ENCODE measurements around the gene XDH.

The XDH gene

DNA sequence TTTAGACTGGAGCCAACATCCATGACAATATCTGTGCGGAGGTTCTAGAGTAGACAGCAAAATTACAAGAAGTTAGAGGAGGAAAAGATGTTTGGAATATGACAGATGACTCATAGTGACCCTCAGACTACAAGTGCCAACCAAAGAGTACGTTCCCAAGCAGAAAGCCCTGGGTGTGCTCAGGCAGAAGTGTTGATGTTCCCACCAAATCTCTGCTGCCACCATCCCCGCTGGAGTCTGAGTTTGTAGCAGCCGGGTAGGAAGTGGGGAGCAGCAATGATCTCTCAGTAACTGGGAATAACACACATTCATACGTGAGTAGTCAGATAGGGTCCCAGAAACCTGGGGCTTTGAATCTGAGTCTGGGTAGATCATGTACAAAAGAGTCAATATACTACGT is 73.2 kb downstream of the XDH start:
- Histone ChIP-seq H3K4me3 (ENCODE audit: low read depth, low read length) (no peak overlapping the region), H3K36me3 (no peaks in the 10 kb centered on the region), H3K9me3 (ENCODE audit: severe bottlenecking) (no peaks in the 10 kb centered on the region), H3K27me3 (ENCODE audit: insufficient read depth, low read depth, severe bottlenecking) (no peaks in the 10 kb centered on the region), H3K27ac (no peak overlapping the region)
- TF ChIP-seq, protein P1, sequence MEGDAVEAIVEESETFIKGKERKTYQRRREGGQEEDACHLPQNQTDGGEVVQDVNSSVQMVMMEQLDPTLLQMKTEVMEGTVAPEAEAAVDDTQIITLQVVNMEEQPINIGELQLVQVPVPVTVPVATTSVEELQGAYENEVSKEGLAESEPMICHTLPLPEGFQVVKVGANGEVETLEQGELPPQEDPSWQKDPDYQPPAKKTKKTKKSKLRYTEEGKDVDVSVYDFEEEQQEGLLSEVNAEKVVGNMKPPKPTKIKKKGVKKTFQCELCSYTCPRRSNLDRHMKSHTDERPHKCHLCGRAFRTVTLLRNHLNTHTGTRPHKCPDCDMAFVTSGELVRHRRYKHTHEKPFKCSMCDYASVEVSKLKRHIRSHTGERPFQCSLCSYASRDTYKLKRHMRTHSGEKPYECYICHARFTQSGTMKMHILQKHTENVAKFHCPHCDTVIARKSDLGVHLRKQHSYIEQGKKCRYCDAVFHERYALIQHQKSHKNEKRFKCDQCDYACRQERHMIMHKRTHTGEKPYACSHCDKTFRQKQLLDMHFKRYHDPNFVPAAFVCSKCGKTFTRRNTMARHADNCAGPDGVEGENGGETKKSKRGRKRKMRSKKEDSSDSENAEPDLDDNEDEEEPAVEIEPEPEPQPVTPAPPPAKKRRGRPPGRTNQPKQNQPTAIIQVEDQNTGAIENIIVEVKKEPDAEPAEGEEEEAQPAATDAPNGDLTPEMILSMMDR (IDR thresholded peaks at IDR 0.05; ENCODE audit: low read depth, low read length) = no peak
- DNase-seq = no peak

DNA sequence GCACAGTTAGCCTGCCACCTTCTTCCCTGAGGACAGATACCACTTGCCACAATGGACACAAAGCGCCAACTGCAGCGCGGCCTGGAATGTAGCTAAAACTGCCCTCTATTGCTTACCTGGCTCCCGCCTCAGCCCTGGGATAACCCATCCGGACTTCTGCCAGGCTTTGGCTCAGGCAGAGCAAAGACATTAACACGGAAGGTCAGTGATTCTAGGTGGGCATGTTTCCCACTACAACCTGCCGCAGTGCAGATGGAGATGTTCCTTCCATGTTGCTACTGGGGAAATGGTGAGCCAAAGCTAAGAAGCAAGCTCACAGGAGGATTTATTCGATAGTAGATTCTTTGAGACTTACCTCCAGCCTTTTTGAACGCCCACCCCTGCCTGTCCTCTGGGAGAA is 74.8 kb downstream of the XDH start:
- no peaks in the 10 kb centered on the region for H3K9me3 ChIP-seq (ENCODE audit: severe bottlenecking)
- no peaks in the 10 kb centered on the region for H3K27me3 ChIP-seq (ENCODE audit: insufficient read depth, low read depth, severe bottlenecking)
- H3K4me3 ChIP-seq (ENCODE audit: low read depth, low read length) = no peak overlapping the region
- DNase-seq = no peak
- no peak overlapping the region for H3K27ac ChIP-seq
- TF ChIP-seq, protein P1 (IDR thresholded peaks at IDR 0.05; ENCODE audit: low read depth, low read length) = no peak
- no peaks in the 10 kb centered on the region for H3K36me3 ChIP-seq

DNA sequence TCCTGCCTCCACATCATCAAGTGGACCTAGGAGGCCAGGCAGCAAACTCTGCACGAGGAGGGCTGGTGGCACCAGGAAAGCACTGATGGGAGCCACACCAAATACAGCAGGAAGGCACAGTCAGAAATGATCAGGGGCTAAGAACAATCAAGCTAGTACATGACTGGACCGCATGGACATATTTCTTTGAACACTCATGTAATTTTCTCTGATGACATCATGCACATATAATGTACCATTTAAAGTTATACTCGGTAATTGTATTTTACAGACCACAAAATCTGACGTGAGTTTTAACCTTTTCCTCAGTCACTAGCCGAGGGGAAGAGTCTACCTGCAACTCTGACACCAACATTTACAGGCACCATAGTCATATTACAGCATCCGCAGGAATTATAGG is 76.7 kb downstream of the XDH start:
- DNase-seq = no peak
- TF ChIP-seq, protein P1 (IDR thresholded peaks at IDR 0.05; ENCODE audit: low read depth, low read length) = no peak
- no peak overlapping the region for H3K4me3 ChIP-seq (ENCODE audit: low read depth, low read length)
- H3K9me3 ChIP-seq (ENCODE audit: severe bottlenecking) = no peaks in the 10 kb centered on the region
- H3K27me3 ChIP-seq (ENCODE audit: insufficient read depth, low read depth, severe bottlenecking) = no peaks in the 10 kb centered on the region
- H3K27ac ChIP-seq = no peak overlapping the region
- H3K36me3 ChIP-seq = no peaks in the 10 kb centered on the region

DNA sequence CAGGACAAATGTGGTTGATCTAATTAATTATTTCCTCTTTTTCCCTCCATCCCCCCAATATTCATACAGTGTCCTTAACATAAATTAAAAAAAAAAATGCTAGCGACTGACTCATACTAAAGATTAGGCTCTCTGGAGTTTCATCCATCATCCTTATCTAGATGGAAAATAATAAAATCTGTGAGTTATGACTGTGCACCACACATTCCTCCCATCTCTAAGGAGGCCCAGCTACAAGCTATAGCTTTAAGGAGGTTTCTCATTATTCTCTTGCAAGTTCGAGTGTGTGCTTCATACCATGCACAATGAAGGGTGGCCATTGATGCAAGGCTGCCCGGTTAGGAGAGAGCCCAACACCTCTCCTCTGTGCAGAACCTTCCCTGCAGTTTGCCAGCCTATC is 77.3 kb downstream of the XDH start:
- H3K27me3 ChIP-seq (ENCODE audit: insufficient read depth, low read depth, severe bottlenecking) = no peaks in the 10 kb centered on the region
- no peak overlapping the region for H3K27ac ChIP-seq
- no peak for DNase-seq
- H3K9me3 ChIP-seq (ENCODE audit: severe bottlenecking) = no peaks in the 10 kb centered on the region
- no peak overlapping the region for H3K4me3 ChIP-seq (ENCODE audit: low read depth, low read length)
- no peaks in the 10 kb centered on the region for H3K36me3 ChIP-seq
- TF ChIP-seq, protein P1 (IDR thresholded peaks at IDR 0.05; ENCODE audit: low read depth, low read length) = no peak

DNA sequence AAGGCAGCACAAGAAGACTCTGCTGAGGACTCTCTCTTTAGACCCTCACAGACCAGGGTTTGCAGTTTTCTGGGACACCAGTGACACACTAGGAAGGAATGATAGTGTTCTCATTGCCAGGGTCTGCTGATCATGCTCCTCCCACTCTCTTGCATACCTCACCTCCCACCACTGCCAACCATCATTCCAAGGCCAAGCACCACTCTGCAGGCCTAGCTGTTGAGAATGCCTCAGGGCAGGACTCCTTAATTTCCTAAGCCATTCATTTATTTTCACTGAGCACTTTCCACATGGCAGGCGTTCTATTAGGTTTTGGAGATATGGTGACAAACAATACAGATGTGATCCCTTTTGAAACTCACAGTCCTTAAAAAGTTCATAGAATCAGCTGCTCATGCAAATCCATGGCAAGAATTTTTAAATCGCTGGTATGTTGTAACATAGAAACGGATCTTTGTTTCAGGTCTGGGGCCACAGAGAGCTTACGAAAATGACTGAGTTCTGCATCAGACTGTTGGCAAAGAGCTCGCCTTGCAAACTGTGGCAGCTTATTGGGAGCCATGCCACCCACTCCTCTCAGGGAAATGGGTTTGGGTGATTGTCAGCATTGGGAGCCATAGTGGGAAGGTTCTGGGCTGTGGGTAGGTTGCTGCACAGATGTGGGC is 78.5 kb downstream of the XDH start:
- TF ChIP-seq, protein P1 (IDR thresholded peaks at IDR 0.05; ENCODE audit: low read depth, low read length) = no peak
- no peaks in the 10 kb centered on the region for H3K27me3 ChIP-seq (ENCODE audit: insufficient read depth, low read depth, severe bottlenecking)
- no peaks in the 10 kb centered on the region for H3K36me3 ChIP-seq
- H3K4me3 ChIP-seq (ENCODE audit: low read depth, low read length) = no peak overlapping the region
- H3K9me3 ChIP-seq (ENCODE audit: severe bottlenecking) = no peaks in the 10 kb centered on the region
- DNase-seq = no peak
- H3K27ac ChIP-seq = no peak overlapping the region
